ENCODE measurements around the gene F5. TPM values are rescaled to one million over a fixed set of nuclear protein-coding genes. Genes with fewer than 3 reads are reported as not detected.

Gene F5
- total RNA-seq, 1 experiment from 2014 or later, result 0.37 TPM

DNA sequence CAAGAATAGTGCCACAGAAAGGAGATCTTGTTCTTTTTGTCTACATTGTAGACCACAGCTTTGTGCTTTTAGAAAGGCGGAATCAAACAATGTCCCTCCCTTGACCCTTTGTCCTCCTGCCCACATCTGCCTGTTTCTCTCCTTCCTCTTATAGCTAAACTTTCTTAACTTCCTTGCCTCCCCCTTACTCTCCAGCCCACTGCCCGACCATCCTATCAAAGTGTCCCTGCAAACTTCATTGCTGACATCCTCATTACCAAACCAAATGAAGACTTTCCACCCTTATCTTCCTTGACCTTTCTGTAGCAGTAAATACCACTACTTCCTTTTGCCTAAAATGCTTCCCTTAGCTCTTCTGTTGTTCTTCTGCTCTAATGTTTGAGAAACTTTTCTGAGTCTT is 38.6 kb upstream of the F5 start:
- ATAC-seq (no peak), DNase-seq (ENCODE audit: low read depth, low spot score) (no peak)
- Histone ChIP-seq H3K9me2 (ENCODE audit: insufficient read depth) (no peaks in the 10 kb centered on the region), H3K27ac (ENCODE audit: low read depth, low read length) (no peak overlapping the region), H3K4me3 (replicated peaks in 1 of 2; ENCODE audit: low read depth in 1 of 2, low read length in 2 of 2) (no peak overlapping the region), H3K4me2 (ENCODE audit: low read length) (no peak overlapping the region), H4K20me1 (ENCODE audit: insufficient read depth) (no peaks in the 10 kb centered on the region), H3K9ac (ENCODE audit: low read length) (no peak overlapping the region), H3K36me3 (ENCODE audit: control insufficient read depth in 1 of 2, insufficient read depth in 2 of 2, low read length in 2 of 2) (no peaks in the 10 kb centered on the region), H3K79me2 (ENCODE audit: insufficient read depth, low read length) (no peaks in the 10 kb centered on the region), H2AFZ (ENCODE audit: low read depth, low read length, poor library complexity, severe bottlenecking) (no peak overlapping the region), H3K27me3 (ENCODE audit: insufficient read depth, low read length) (no peaks in the 10 kb centered on the region), H3K4me1 (ENCODE audit: control insufficient read depth in 1 of 2, insufficient read depth in 2 of 2, low read length in 2 of 2) (no peaks in the 10 kb centered on the region), H3K9me3 (ENCODE audit: control insufficient read depth in 1 of 2, insufficient read depth in 1 of 2, low read depth in 1 of 2, low read length in 2 of 2) (no peaks in the 10 kb centered on the region)
- TF ChIP-seq JUND (IDR thresholded peaks at IDR 0.05) (no peak), ZNF274 (IDR thresholded peaks at IDR 0.05; ENCODE audit: low read depth, low read length) (no peak), POLR2A (IDR thresholded peaks at IDR 0.05; ENCODE audit: borderline replicate concordance, extremely low read depth, insufficient read depth, insufficient read length) (no peak)
- TF ChIP-seq, protein P1, sequence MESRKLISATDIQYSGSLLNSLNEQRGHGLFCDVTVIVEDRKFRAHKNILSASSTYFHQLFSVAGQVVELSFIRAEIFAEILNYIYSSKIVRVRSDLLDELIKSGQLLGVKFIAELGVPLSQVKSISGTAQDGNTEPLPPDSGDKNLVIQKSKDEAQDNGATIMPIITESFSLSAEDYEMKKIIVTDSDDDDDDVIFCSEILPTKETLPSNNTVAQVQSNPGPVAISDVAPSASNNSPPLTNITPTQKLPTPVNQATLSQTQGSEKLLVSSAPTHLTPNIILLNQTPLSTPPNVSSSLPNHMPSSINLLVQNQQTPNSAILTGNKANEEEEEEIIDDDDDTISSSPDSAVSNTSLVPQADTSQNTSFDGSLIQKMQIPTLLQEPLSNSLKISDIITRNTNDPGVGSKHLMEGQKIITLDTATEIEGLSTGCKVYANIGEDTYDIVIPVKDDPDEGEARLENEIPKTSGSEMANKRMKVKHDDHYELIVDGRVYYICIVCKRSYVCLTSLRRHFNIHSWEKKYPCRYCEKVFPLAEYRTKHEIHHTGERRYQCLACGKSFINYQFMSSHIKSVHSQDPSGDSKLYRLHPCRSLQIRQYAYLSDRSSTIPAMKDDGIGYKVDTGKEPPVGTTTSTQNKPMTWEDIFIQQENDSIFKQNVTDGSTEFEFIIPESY (IDR thresholded peaks at IDR 0.05; ENCODE audit: extremely low read depth, insufficient replicate concordance, low read length), result no peak
- TF ChIP-seq, protein P2, sequence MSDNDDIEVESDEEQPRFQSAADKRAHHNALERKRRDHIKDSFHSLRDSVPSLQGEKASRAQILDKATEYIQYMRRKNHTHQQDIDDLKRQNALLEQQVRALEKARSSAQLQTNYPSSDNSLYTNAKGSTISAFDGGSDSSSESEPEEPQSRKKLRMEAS (IDR thresholded peaks at IDR 0.05), result no peak
- RAD21 ChIA-PET (ENCODE audit: low non-redundant PET in 1 of 2, low total read pairs in 2 of 2, uncharacterized antibody in 2 of 2, unreplicated experiment in 2 of 2), result no interaction called here
- CTCF ChIA-PET, result no interaction called here
- BruUV-seq (replicated peaks), result no TSS peak
- POLR2A ChIA-PET, result no interaction called here
- intact Hi-C loops (cut with micrococcal nuclease), result no loop called here

DNA sequence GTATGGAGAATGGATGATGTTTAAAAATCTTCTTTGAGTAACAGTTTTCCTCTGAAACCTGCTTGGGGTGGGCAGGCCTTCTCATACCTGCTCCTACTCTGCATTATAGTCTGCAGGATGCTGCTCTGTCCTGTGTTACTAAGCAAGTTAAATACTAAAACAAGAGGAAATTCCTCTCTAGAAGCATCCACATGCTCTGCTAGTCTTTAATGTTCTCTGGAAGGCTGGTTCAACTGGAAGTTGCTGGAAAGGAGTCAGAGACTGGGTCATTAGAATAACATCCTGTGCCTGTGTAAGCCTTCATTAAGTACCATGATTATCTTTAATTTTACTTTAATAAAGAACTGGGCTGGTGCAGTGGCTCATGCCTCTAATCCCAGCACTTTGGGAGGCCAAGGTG is 37.8 kb upstream of the F5 start:
- intact Hi-C loops (cut with micrococcal nuclease), result no loop called here
- TF ChIP-seq SRF (IDR thresholded peaks at IDR 0.05; ENCODE audit: low read depth) (no peak), CEBPB (IDR thresholded peaks at IDR 0.05; ENCODE audit: low read depth) (no peak), EZH2 (IDR thresholded peaks at IDR 0.05) (no peak), JUND (IDR thresholded peaks at IDR 0.05) (no peak), SP1 (IDR thresholded peaks at IDR 0.05; ENCODE audit: low read depth) (no peak), ELF1 (IDR thresholded peaks at IDR 0.05; ENCODE audit: borderline replicate concordance, low read depth) (no peak), EGR1 (IDR thresholded peaks at IDR 0.05; ENCODE audit: low read depth) (no peak)
- BruUV-seq (replicated peaks), result no TSS peak
- ChIA-PET RAD21 (ENCODE audit: low non-redundant PET in 1 of 2, low total read pairs in 2 of 2, uncharacterized antibody in 2 of 2, unreplicated experiment in 2 of 2) (no interaction called here), POLR2A (no interaction called here), CTCF (no interaction called here)
- H3K9me2 ChIP-seq (ENCODE audit: insufficient read depth), result no peaks in the 10 kb centered on the region
- no peak overlapping the region for H3K9ac ChIP-seq (ENCODE audit: low read length)
- H3K4me1 ChIP-seq (ENCODE audit: control insufficient read depth in 1 of 2, insufficient read depth in 2 of 2, low read length in 2 of 2), result no peaks in the 10 kb centered on the region
- H3K4me3 ChIP-seq (replicated peaks in 1 of 2; ENCODE audit: low read depth in 1 of 2, low read length in 2 of 2), result no peak overlapping the region
- DNase-seq (ENCODE audit: low read depth, low spot score) (no peak), ATAC-seq (no peak)
- no peaks in the 10 kb centered on the region for H3K36me3 ChIP-seq (ENCODE audit: control insufficient read depth in 1 of 2, insufficient read depth in 2 of 2, low read length in 2 of 2)
- no peaks in the 10 kb centered on the region for H3K9me3 ChIP-seq (ENCODE audit: control insufficient read depth in 1 of 2, insufficient read depth in 1 of 2, low read depth in 1 of 2, low read length in 2 of 2)
- H3K4me2 ChIP-seq (ENCODE audit: low read length), result no peak overlapping the region
- H2AFZ ChIP-seq (ENCODE audit: low read depth, low read length, poor library complexity, severe bottlenecking), result no peak overlapping the region
- no peak overlapping the region for H3K27ac ChIP-seq (ENCODE audit: low read depth, low read length)
- H3K79me2 ChIP-seq (ENCODE audit: insufficient read depth, low read length), result no peaks in the 10 kb centered on the region
- H4K20me1 ChIP-seq (ENCODE audit: insufficient read depth), result no peaks in the 10 kb centered on the region
- no peaks in the 10 kb centered on the region for H3K27me3 ChIP-seq (ENCODE audit: insufficient read depth, low read length)
